NCI-H524 treated with DMSO at 0.1 percent for 48 hours (cell line): ENCODE results near the gene ITPR2.

Experiments
- DNase-seq: peaks from one replicate; lab custom pipeline; 2025; lab: John Stamatoyannopoulos, UW

ITPR2 gene

DNA sequence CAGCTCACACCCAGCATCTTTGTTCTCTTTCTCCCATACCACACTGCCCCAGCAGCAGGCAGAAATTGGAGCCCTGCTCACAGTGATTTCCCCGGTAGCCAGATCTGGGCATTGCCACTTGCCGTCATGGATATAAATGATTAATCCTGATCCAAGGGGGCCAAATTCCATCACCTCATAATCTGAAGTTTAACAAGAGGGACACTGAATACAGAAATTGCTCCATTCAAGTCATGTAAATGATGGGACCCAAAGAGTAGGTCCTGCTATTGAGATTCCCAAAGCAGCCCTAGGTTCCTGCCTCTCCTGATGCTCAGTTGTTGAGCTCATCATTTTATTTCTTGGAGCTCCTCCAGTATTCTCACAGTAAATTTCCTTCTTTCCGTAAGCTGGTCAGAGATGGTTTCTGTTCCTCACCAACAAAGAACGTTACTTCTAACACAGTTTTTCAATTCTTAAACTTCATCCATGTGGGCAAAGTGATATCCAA is 11.7 kb downstream of the ITPR2 start:
- no peak for DNase-seq

DNA sequence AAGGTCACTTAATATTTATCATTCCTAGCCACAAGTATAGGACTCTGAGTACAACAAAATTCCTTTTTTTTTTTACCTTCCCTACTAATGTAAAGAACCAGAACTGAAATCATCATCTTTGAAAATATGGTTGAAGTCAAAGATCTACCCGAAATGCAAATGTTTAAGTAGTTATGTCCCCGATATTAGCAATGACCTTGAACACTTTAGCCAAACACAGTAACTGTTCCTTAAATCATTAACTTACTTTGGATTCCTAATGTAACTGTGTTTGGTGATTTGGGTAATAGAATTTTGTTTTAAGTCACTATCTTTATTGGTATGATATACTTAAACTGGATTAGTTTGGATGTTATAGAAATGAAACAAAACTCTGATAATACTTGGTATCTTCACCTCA is 14.4 kb downstream of the ITPR2 start:
- no peak for DNase-seq

DNA sequence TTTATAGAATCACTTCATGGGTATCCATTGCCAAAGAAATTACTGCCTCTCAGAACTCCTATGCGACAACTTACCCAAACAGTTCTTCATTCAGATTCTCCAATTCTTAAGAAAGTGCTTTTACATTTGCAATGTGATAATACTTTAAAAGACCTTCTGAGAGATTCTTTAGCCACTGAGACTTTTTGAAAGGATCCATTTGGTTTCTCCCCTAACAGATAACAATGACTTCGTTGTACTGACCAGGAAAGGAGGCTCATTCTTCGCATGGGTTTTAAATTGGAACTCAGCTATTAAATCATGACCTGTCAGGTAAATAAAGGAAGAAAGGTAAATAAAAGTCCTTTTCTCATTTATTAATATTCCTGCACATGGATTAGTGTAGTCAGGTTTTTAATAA is 14.8 kb downstream of the ITPR2 start:
- no peak for DNase-seq

DNA sequence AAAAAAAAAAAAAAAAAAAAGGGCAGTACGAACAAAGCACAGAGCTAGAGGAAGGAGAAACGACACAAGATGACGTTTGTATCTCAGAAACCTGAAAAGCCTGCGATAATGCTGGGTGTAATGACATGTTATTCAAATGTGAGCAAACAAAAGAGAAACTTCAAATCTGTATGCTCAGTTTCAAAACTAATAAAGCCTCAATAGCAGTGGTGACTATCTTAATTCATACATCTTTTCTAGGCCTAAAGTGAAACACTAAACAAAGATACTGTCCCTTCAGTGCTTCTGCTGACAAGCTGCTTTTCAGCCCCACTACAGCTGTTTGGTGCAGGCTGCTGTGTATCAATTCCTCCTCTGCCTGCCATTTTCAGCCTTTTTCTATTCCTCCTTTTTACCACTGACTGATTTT is 15.8 kb downstream of the ITPR2 start:
- no peak for DNase-seq

DNA sequence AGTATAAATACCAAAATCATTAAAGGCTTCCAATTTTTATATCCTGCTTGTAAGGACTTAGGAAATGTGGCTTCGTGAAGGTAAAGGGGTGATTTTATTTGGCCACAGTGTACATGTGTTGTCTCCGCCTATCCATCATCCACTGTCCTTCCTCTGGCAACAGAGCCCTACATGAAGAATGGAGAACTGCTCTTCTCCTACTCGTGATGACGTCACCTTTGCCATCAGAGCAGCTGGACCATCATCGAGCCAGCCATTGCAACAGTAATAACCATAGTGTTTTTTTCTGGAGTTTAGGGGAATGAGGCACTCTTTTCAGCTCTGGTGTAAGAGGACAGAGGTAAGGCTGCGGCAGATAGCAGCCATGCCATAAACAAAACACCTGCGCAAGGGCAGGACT is 19.2 kb downstream of the ITPR2 start:
- no peak for DNase-seq

DNA sequence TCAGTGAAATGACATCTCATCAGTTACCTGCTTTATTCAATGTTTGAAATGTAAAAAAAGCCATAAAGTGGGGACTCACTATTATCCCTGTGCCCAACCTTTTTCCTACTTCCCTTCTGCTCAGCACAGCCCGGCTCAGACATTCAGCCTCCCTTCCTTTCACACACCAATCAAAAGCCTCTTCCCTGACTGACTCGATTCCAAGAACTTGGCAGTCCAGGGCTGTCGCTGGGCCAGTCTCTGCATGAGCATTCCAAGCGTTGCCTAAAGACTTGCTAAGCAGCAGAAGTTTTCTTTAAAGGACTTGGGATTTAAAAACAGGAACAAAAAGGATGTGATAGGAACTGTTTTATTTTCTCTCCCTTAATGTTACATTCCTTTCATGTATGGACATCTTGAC is 22.7 kb downstream of the ITPR2 start:
- DNase-seq = no peak

DNA sequence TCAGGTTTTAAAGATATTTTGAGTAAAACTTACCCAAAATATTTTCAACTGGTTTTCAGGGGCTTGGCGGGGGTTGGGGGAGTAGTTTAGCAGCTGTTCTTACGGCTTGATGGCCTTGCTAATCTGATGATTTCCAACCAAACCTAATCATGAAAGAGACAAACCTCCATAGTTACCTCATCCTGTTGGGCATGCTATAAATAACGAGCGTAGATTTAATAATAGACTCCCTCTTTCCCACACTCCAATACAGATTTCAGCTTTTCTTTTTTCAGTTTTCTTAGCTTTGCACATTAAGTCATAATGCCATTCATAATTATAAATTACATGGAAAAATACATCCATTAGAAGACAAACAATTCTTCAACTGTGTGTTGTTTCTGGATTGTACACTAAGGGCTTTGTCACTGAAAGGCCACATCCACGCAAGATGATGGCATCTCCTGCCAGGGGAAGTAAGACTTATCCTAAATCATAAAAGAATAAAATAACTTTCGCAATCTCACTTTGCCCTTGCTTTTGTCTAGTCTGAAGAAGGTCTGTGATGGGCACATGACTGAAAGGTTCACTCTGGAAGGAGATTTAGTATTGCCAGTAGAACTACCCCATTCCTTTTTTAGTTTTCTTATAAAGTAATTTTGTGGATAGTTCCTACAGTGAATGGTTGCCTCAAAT is 23.2 kb downstream of the ITPR2 start:
- no peak for DNase-seq

DNA sequence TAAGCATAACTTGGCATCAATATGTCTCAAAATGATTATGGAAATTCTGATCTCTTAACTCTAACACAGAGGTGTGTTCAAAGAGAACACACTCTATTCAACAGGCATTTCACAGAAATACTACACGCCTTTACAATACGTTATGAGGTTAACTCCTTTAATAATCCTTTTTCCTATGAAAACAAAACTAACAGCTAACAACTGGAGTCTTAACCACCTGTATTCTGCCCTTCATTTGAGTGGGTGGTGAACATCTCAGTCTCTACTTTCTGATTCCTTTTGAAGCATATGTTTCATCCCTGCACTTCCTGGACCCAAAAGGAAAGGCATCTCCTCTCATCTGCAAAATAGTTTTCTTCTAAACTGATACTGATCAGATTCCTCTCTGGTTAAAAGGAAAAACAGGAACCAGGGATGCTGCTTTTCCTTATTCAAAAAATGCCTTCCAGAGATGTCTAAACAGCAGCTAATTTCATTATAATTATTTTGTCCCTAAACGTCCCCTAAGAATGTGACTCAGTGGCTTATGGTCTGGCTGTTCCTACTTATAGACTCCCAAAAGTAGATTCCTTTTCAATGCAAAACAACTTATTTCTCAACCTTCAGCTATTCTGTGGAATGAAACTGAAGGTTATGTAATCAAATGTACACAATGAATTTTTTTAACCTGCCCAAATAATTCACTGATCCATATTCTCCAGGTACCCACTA is 24.1 kb downstream of the ITPR2 start:
- no peak for DNase-seq

DNA sequence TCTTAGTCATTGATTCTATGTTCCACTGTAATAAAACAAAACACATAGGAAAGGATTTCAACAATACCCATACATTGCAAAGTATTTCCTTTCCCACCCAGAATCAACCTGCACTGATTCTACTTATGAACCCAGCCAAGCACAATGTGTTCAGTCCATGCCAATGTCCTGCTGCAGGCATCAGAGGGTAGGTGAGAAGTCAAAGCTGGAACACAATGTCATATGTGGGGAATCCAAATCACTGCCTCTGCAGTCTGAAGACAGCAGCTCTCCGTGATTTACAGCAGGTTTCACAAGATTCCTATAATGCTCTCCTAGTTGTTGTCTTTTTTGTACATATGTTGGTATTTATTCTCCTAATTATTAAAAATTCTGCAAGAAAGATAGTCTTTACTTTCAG is 25.7 kb downstream of the ITPR2 start:
- no peak for DNase-seq

DNA sequence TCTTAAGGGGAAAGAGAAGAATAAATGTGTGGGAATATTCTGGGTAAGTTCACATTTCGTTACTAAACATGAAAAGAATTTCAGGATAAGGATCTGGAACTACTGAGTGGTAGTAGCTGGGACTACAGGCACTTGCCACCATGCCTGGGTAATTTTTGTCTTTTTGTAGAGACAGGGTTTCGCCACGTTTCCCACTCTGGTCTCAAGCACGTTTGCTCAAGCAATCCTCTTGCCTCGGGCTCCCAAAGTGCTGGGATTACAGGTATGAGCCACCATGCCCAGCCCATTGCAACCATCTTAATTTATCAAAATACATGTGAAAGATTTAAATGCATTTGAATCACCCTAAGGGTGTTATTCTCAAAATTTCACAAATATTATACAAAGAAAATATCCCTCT is 26.4 kb downstream of the ITPR2 start:
- DNase-seq = no peak

DNA sequence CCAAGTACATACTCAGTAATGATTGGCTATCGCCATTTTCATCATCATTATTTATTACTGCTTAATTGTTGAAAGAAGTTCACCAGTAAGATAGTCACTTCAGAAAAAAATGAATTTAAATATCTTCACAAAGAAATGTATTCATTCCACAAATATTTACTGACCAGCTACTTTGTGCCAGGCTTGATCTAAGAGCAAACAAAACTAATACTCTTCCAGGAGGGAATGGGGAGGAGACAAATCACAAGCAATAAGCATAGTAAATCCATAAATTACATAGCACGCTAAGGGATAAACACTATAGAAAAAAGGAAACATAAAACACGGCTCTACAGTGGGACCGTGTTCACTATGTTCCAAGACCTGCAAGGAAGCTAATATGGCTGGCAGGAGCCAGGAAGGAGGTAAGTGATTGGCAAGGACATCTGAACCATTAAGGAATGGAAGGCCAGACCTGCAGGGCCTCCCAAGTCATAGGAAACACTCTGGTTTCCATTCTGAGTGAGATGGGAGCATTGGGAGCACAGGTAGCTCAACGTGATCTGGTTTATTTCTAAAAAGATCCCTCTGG is 27.5 kb downstream of the ITPR2 start:
- no peak for DNase-seq

DNA sequence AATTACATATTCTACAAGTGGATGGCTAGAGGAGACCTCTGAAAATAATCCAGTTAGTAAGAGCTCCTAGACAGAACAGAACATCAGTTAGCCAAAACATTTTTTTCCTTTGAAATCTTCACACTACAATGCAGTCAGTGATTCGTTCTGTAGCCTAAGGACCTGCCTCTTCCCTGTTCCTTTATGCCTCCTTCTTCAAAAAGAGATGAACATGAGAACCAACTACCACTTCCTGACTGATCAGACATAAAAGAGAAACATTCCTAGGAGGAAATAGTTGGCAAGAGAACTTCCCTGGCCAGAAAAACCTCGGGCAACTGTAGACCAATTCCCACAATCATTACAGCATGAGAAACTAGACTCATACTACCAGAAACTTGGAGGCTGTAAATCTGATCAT is 29.4 kb downstream of the ITPR2 start:
- no peak for DNase-seq

DNA sequence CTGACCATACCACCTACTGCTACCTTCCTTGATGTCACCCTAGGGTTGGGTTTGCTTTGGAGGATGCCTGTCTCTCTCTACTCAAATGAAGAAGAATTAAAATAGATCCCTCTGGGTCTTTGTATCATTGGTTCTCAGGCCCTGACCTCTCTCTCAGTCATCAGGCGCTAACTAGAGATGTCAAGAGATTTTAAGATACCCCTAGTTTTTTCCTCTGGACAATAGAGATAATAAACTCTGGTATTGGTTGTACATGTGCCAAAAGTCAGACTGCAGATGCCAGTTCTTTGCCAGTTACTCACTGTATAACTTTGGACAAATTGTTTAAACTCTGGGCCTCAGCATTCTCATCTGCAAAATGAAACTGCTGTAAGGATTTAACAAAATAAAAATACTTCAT is 31.5 kb downstream of the ITPR2 start:
- no peak for DNase-seq

DNA sequence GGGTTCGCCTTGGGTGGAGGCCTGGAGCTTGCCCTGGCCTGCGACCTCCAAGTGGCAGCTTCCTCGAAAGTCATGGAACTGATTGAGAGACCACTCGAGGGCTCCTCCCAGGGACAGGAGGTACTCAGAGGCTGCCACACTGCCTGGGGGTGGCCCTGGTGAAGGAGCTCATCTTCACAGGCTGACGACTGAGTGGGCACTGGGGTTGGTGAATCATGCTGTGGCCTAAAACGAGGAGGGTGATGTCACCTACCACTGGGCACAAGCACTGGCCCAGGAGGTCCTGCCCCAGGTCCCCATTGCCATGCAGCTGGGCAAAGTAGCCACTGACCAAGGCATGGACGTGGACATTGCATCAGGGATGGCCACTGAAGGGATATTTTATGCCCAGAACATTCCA is 32.1 kb downstream of the ITPR2 start:
- DNase-seq = no peak

DNA sequence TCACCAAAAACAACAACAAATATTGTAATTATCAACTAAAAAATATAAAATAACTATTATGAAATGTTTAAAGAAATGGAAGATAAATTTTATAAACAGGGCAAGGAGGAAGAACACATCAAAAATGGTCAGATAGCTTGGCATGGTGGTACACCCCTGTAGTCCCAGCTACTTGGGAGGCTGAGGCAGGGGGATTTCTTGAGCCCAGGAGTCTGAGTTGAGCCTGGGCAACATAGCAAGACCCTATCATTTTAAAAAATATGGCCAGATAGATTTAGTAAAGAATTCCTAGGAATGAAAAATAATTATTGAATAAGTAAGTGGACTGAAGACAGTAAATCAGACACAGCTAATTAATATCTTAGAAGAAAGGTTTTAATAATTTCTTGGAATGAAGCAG is 32.6 kb downstream of the ITPR2 start:
- DNase-seq = no peak

DNA sequence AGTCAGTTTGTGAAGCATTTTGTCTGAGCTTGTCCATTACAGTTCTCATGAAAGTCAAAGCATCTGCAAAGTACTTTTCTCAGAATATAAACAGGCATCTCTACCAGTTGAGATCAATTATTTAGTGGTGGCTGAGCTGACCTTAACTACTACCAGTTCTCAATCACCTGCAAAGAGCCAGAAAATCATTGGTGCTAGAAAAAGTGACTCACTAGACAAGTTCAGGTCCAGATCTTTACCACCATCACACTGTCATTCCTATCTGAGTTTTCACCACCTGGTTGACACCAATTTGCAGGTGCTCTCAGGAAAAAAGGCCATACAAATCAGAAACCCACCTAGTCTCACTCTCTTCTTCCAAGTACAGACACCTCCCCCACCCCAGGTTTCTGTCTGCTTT is 33.3 kb downstream of the ITPR2 start:
- DNase-seq = no peak

DNA sequence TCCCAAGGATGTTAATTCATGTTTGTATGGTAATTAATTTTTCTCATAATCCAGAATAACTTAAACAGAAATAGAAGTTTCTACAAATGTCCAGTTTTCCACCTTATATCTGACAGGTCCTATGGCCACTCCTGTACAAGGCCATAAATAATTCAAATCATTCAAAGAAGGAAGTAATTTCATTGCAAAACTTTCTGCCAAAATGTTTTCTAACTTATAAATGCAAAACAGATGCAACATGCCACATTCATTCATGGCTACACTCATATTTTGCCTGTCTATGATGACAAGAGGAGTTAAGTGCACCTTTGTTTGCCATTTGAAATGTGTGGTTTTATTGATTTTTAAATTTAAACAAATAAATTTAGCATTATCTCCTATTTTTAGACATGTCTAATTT is 34.4 kb downstream of the ITPR2 start:
- DNase-seq = no peak

DNA sequence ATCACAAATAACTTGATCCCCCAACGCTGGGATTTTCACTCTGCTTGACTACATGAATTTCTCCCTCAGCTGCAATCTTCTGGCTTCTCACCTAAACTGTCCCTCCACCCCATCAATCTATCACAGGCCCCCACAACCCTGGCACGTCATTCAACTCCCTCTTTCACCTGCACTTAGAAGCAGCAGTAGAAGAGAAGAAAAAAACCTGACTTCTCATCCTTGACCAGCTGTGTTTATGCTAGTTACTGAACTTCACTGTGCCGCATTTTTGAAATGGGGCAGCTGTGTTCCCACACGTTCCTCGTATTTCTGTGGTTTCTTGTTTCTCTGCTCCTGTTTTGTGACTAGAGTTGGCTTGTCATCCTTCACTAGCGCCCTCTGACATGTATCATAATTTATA is 35.0 kb downstream of the ITPR2 start:
- no peak for DNase-seq

DNA sequence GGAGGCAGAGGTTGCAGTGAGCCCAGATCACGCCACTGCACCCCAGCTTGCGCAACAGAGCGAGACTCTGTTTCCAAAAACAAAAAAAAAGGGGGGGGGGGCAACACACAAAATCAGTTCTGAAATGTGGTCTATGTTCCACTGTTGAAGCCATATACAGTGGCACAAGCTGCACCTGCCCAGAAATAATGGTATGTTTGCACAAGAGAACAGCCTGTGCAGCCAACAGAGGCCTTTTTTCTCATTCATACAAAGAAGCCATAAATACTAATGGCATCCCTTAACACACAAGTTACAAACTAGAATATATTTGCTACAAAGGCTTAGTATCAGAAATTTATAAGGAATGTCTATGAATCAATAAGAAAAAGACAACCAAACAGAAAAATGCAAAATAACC is 37.1 kb downstream of the ITPR2 start:
- no peak for DNase-seq

DNA sequence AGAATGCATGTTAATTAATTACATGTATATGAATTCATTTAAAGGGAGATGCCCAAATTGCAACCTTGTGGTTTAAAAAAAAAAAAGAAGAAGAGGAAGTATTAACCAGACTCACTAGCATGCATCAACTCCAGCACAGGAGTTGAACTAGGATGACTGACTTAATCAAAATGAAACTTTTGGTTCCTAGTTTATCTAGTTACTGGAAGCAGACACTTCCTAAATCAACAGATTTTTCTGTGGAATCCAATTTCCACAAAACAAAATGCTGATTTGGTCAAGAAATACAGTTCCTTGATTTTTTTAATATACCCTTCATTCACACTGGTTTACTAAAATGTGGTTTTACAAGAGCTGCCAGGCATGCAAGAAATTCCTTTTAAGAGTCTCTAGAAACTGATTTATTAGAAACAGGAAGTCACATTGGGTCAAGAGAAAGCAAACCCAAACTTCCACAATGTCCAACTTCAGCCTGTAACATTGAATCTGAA is 41.6 kb downstream of the ITPR2 start:
- DNase-seq = no peak

DNA sequence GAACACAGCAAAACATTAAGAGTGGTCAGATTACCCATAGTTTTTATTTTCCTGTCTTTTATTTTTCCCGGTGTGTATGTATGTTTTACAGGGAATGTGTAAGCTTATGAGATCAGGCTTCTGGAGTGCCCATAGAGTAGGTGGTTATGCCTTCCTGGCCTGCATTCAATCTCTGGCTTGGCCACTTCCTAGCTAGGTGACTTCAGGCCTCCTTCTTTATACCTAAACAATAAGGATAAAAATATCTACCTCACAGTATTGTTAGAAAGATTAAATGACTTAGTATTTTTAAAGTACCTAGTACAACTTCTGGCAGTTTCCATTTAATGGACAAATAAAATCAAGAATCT is 42.4 kb downstream of the ITPR2 start:
- no peak for DNase-seq

DNA sequence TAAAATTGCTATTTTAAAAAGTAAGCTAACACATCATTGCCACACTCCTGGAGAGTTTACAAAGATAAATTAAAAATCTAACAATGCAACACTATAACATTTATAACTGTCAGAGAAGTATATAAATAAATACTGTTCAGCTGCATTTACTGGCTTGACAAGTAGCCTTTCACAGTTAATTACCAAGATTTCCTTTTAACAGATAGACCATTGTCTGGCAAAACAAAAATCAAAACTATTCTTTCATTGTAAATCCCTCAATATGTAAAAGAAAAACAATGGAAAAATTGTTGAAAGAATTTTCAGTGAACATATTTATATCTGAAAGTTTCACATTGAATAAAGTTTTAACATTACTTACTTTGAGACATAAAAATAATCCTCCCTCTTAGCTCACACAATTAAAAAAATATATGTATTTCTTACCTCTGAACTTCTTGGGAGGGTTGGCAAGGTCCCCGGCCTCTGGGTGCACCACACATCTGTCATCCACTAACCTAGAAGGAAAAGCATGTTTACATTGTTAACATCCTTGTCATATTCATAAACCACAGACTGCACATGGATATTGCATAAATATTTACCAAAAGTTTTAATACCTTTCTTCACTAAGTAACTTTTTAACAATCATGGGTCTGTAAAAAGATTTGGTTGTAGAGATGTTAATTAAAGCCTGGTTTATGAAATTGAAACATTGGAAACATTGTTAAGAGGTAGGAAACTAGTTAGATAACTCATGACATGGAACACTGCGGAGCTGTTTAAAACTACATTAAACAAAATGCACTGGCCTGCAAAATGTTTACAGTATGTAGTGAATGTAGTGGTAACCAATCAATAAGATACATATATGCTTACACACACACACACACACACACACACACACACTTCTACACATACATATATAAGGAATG is 43.0 kb downstream of the ITPR2 start:
- DNase-seq = no peak
